CD4-positive, alpha-beta T cell treated with Interferon gamma for 1 hour (primary cell): ENCODE results near the gene SLC1A1.

Experiments
- DNase-seq: peaks from one replicate; pipeline ENCODE4 v3.0.0-alpha.2; 2020

SLC1A1 gene

GRCh38 chr9:4581861-4582565 is 91.7 kb downstream of the SLC1A1 start:
- DNase-seq = no peak

GRCh38 chr9:4583001-4583400 is 92.7 kb downstream of the SLC1A1 start:
- DNase-seq = no peak

GRCh38 chr9:4584636-4585035 is 94.4 kb downstream of the SLC1A1 start:
- DNase-seq = no peak

DNA sequence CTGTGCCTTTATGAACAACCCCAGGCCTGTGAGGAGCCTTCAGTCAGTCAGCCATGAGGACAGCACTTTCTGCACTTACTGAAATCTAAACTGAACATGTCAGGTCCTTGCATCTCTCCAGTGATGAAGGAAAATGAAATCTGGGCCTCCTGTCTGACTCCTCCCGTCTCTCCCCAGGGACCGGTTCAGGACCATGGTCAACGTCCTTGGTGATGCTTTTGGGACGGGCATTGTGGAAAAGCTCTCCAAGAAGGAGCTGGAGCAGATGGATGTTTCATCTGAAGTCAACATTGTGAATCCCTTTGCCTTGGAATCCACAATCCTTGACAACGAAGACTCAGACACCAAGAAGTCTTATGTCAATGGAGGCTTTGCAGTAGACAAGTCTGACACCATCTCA is 94.9 kb downstream of the SLC1A1 start:
- no peak for DNase-seq

DNA sequence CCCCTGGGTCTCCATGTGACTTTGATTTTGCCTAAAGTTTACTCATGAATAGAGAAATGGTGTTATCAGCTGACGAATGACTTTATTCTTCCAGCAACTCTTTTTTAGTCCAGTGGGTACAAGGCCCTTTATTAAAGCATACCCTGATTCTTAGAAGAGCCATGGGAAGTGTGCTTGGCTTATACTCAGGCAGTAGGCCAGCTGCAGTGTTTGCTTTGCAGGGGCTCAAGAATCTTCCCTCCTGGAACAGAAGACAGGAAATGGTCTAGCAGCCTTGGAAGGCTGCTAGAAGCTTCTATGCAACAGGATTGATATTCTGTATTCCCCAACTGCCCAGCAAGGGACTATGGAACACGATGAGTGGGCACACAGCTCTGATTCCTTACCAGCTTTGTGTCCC is 98.5 kb downstream of the SLC1A1 start:
- DNase-seq = no peak

DNA sequence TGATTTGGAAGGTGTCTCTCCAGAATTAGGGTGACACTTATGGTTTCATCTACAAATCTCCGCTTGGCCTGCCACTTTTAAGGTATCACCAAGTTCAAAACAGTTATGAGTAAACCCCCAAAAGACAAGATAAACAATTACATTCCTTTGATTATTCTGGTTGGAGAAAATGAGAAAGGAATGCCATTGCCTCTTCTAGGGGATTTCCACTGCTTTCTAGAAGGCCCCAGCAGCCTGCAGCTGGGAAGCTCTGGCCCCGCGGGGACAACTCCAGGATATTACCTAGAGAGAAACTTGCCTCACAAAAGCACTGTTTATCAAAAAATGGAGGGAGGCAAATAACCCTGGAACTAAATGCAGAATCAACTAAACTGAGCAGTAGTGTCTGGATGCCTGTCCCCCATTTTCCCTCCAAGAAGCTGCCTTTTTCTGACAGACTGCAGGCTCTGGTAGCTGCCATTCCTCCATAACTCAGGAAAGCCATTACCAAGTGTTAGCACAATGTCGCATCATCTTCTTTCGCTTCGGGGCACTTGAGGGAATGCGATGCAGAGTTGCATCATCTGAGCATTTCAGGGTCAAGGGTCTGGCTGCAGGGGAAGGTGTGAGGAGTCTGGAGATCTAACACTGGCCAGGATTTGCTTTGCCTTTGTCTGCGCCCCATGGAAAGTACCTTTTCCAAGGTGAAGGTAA is 100.3 kb downstream of the SLC1A1 start:
- no peak for DNase-seq

GRCh38 chr9:4591123-4591500 is 100.8 kb downstream of the SLC1A1 start:
- no peak for DNase-seq

GRCh38 chr9:4592295-4592694 is 102.0 kb downstream of the SLC1A1 start:
- no peak for DNase-seq

DNA sequence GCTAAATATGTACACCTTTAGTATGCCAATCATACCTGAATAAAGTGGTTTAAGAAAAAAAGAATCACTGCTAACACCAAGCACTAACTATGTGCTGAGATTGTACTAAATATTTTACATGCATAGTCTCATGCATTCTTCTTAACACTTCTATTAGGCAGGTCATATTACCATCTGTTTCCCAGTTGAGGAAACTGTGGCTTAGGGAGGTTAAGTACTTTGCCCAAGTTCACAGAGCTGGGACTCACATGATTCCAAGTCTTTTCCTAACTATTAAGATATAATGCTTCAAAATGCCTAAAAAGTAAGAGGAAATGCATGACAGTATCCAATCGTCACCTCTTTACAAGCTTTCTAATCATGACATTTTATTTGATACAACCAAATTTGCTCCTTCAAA is 102.6 kb downstream of the SLC1A1 start:
- no peak for DNase-seq

DNA sequence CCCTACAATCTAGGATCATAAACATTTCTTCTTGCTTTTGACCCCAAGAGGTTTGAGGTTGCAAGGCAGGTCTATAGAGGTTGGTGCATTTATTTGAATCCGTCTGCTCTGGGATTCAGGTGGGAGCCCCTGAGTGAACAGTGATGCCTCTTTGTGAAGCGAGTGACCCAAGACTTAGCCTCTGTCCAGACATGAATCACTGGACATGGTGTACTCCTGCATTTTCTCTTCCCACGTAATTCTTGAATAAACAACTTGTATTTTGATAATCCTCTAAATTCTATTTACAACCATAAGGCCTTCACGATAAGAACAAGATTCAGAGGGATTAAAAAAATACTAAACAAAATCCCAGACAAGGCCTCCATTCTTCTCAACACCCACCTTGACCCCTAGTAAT is 104.3 kb downstream of the SLC1A1 start:
- no peak for DNase-seq

DNA sequence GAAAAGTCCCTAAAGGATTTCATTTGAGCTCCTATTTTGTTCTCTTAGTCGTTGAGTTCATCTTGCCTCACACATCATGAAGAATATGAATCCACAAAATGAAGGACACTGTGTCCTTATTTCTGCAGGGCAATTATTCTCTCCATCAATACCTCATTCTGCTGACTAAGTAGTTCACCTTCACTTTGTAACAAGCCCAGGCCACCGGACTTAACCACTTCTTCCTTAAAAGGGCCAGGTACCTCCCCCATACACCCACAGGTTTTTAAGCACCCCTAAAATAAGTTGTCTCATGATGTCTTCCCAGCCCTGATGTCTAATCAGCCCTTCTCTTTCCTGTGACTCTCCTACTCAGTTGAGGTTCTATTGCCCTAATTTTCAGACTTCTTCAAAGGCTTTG is 104.7 kb downstream of the SLC1A1 start:
- DNase-seq = no peak

DNA sequence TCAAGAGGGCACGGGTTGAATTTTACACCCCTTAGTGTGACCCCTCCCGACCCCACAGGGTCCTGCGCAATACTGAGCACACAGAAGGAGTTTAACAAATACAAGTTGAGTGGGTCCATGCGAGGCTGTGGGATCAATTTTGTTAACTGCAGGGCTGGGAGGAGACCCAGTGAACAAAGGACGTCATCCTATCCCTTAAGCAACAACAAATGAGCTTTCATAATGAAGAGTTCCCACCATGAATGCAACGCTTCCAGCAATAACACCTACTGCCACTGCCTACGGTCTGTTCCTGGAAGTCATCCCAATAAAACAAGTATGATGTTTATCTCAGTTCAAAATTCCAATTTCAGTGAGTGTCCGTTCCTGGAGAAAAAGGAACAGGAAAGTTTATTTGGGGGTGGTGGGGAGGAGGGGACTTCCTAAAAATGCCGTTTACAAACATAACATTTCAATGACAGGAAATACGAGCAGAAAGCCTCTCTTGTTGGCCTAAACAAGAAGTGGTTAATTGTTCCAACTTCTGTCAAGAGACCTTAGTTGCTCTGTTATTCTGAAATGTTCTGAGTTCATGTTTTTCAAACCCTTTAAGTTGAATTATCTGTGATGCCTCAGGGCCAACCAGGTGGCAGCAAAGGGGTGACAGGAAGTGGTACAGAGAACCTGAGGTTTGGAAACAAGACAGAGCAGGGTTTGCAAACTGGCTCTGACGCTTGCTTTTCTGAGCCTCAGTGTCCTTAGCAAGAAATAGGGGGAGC is 106.1 kb downstream of the SLC1A1 start:
- DNase-seq = peak; percentile 63

GRCh38 chr9:4600368-4600767 is 110.1 kb downstream of the SLC1A1 start:
- DNase-seq = no peak

DNA sequence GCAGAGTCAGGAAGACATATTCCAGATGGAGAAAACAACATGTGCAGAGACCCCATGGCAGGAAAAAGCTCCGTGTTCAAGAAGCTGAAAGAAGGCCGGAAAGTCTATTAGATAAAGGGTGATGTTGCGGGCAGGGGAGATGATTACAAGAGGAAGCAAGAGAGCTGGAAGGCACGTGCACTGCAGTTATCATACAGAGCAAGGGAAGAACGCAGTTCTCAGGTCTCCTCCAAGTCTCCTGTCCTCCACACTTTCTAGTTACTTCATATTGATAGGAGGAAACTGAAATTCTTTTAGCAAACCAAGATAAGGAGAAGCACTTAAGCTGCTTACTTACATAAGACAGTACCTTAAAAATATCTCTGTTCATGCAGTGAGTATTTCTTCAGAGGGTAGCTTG is 113.6 kb downstream of the SLC1A1 start:
- DNase-seq = no peak

GRCh38 chr9:4604678-4605095 is 114.4 kb downstream of the SLC1A1 start:
- DNase-seq = peak; percentile 33

DNA sequence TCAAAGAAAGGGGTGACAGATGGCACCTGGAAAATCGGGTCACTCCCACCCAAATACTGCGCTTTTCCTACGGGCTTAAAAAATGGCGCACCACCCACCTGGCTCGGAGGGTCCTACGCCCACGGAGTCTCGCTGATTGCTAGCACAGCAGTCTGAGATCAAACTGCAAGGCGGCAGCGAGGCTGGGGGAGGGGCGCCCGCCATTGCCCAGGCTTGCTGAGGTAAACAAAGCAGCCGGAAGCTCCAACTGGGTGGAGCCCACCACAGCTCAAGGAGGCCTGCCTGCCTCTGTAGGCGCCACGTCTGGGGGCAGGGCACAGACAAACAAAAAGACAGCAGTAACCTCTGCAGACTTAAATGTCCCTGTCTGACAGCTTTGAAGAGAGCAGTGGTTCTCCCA is 115.8 kb downstream of the SLC1A1 start:
- DNase-seq = peak; percentile 55

- no peak for DNase-seq
These were observed 124.4 kb downstream of the SLC1A1 start for GRCh38 chr9:4614627-4615026.

DNA sequence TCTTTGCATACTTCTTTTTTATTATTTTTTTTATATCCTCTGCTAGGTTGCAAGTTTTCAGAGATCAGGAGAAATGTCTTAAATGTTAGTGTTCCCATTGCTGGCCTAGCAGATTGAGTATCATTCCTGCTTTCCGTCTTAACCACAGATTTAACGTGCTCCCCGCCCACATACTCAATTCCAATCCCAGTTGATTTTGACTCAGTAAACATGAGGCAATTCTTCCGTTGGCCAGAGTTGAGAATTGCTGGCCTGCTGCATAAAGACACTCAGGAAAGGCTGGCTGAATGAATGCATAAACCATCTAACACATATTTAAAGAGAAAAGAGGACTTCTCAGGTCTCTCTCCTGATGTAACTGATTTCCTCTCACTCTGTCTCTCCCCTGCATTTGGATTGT is 125.0 kb downstream of the SLC1A1 start:
- no peak for DNase-seq

GRCh38 chr9:4615778-4616177 is 125.5 kb downstream of the SLC1A1 start:
- DNase-seq = no peak

GRCh38 chr9:4617752-4618151 is 127.5 kb downstream of the SLC1A1 start:
- DNase-seq = no peak

GRCh38 chr9:4618700-4619099 is 128.4 kb downstream of the SLC1A1 start:
- no peak for DNase-seq

GRCh38 chr9:4620057-4620765 is 129.9 kb downstream of the SLC1A1 start:
- no peak for DNase-seq

GRCh38 chr9:4620881-4621555 is 130.8 kb downstream of the SLC1A1 start:
- DNase-seq = no peak
